Endodermal cell (in vitro differentiated cells): ENCODE results near the gene AACS. TPM values are rescaled to one million over a fixed set of nuclear protein-coding genes. Genes with fewer than 3 reads are reported as not detected.

Experiments
- DNase-seq: peaks from one replicate; pipeline ENCODE4 v3.0.0-alpha.2; 2017
- H3K27ac ChIP-seq: 2 replicates; pipeline ENCODE4 v1.5.1; 2013; ENCODE audit warnings: mild to moderate bottlenecking, low read depth, low read length, moderate library complexity
- H3K27me3 ChIP-seq: 2 replicates; pipeline ENCODE4 v1.6.1; 2013; ENCODE audit warnings: mild to moderate bottlenecking, low read length, moderate library complexity; ENCODE audit not compliant: insufficient read depth, control insufficient read depth, poor library complexity, severe bottlenecking
- H3K36me3 ChIP-seq: 2 replicates; pipeline ENCODE4 v1.7.0; 2013; ENCODE audit warnings: mild to moderate bottlenecking, low read length, moderate library complexity; ENCODE audit not compliant: control insufficient read depth, insufficient read depth
- H3K4me1 ChIP-seq: one replicate; pipeline ENCODE4 v1.7.0; 2013; ENCODE audit warnings: low read length; ENCODE audit not compliant: control insufficient read depth, insufficient read depth
- H3K4me3 ChIP-seq: 2 replicates; pipeline ENCODE4 v1.5.1; 2013; ENCODE audit warnings: mild to moderate bottlenecking, low read length, moderate library complexity
- H3K9ac ChIP-seq: 2 replicates; pipeline ENCODE4 v1.6.1; 2013; ENCODE audit warnings: mild to moderate bottlenecking, low read length, moderate library complexity; ENCODE audit not compliant: poor library complexity, severe bottlenecking; ENCODE audit errors: extremely low read depth
- H3K9me3 ChIP-seq: 2 replicates; pipeline ENCODE4 v1.6.1; 2013; ENCODE audit warnings: mild to moderate bottlenecking, low read length, moderate library complexity; ENCODE audit not compliant: control insufficient read depth
- H3K27ac Mint-ChIP-seq: 2 replicates; pipeline ENCODE4 v1.8.0; 2020; ENCODE audit warnings: mixed read lengths
- H3K27me3 Mint-ChIP-seq: 2 replicates; pipeline ENCODE4 v1.8.0; 2021; ENCODE audit warnings: mild to moderate bottlenecking, mixed read lengths; ENCODE audit not compliant: insufficient read depth
- H3K36me3 Mint-ChIP-seq: 2 replicates; pipeline ENCODE4 v1.8.0; 2020; ENCODE audit warnings: low read depth, mixed read lengths
- H3K4me1 Mint-ChIP-seq: 2 replicates; pipeline ENCODE4 v1.8.0; 2020; ENCODE audit warnings: mixed read lengths
- H3K4me3 Mint-ChIP-seq: 2 replicates; pipeline ENCODE4 v1.8.0; 2020; ENCODE audit warnings: mild to moderate bottlenecking, moderate library complexity, mixed read lengths
- H3K9me3 Mint-ChIP-seq: 2 replicates; pipeline ENCODE4 v1.8.0; 2020; ENCODE audit warnings: mild to moderate bottlenecking, mixed read lengths
- CTCF ChIP-seq: fragments of 200-600 bp; sonication (generic); conservative IDR thresholded peaks from 2 replicates; pipeline ENCODE4 v1.5.0; 2021; ENCODE audit warnings: antibody characterized with exemption, mild to moderate bottlenecking
- WGBS, 2 experiments: methylation state at CpG; one replicate each; pipeline versions ENCODE4 v1.1.5 to v1.1.7; 2013; ENCODE audit warnings: missing lambda C conversion rate in 2 of 2, mixed read lengths in 1 of 2; ENCODE audit not compliant: insufficient coverage in 1 of 2, insufficient read length in 1 of 2; 5-methylcytosine and 5-hydroxymethylcytosine counted together
- total RNA-seq, 2 donors: library from RNA; stranded (reverse); fragmentation: NEBNext Ultra II Directional in 1 of 2; extraction: Animal tissue kit (Norgen Biotek cat#: 25700) in 1 of 2; gene quantifications; 2 replicates in 1 of 2; 3 replicates in 1 of 2; pipeline ENCODE4 v1.2.1, GENCODE V29; 2021

The AACS gene
- total RNA-seq, 2 donors from 2014 or later: 55.4 to 71.9 TPM

- H3K9ac ChIP-seq: peak overlapping the region; percentile 36
- Mint-ChIP-seq H3K9me3 (peaks cover 16% of the 10 kb centered on the region), H3K36me3 (peaks cover 3% of the 10 kb centered on the region), H3K4me3 (no peak overlapping the region), H3K4me1 (peaks cover 30% of the 10 kb centered on the region), H3K27me3 (no peaks in the 10 kb centered on the region), H3K27ac (peak overlapping the region; percentile 95)
- H3K27me3 ChIP-seq: no peaks in the 10 kb centered on the region
- peaks cover 7% of the 10 kb centered on the region for H3K9me3 ChIP-seq
- 90% methylated on average over 12 to 19 of the region's 19 CpGs for WGBS, 2 experiments
- no peak overlapping the region for H3K4me3 ChIP-seq
- H3K27ac ChIP-seq: peak overlapping the region; percentile 41
- H3K36me3 ChIP-seq: no peaks in the 10 kb centered on the region
- TF ChIP-seq CTCF: no peak
- peak; percentile 65 for DNase-seq
- H3K4me1 ChIP-seq: peaks cover 3% of the 10 kb centered on the region
Observed at GRCh38 chr12:125032466-125033152, 32.6 kb upstream of the AACS start.

- Mint-ChIP-seq H3K9me3 (peaks cover 16% of the 10 kb centered on the region), H3K36me3 (peaks cover 3% of the 10 kb centered on the region), H3K27me3 (no peaks in the 10 kb centered on the region), H3K4me1 (peaks cover 30% of the 10 kb centered on the region), H3K4me3 (no peak overlapping the region), H3K27ac (peak overlapping the region; percentile 13)
- Histone ChIP-seq H3K4me3 (no peak overlapping the region), H3K36me3 (no peaks in the 10 kb centered on the region), H3K27me3 (no peaks in the 10 kb centered on the region), H3K4me1 (peaks cover 3% of the 10 kb centered on the region), H3K9ac (no peak overlapping the region), H3K27ac (no peak overlapping the region), H3K9me3 (peaks cover 7% of the 10 kb centered on the region)
- no peak for TF ChIP-seq CTCF
- 89 to 93% methylated on average over 3 to 7 of the region's 9 CpGs for WGBS, 2 experiments
- DNase-seq: no peak
Observed at GRCh38 chr12:125033288-125033687, 31.9 kb upstream of the AACS start.

GRCh38 chr12:125038976-125039625 lies 26.1 kb upstream of the AACS start:
- no peak overlapping the region for H3K27ac ChIP-seq
- H3K9me3 Mint-ChIP-seq: peaks cover 11% of the 10 kb centered on the region
- H3K4me3 ChIP-seq: no peak overlapping the region
- peaks cover 3% of the 10 kb centered on the region for H3K36me3 Mint-ChIP-seq
- H3K4me3 Mint-ChIP-seq: no peak overlapping the region
- no peaks in the 10 kb centered on the region for H3K4me1 ChIP-seq
- no peak overlapping the region for H3K9ac ChIP-seq
- no peak overlapping the region for H3K27ac Mint-ChIP-seq
- no peaks in the 10 kb centered on the region for H3K4me1 Mint-ChIP-seq
- TF ChIP-seq CTCF: peak; percentile 63
- 79 to 83% methylated on average over 2 to 6 of the region's 6 CpGs for WGBS, 2 experiments
- DNase-seq: no peak
- no peaks in the 10 kb centered on the region for H3K27me3 Mint-ChIP-seq
- H3K27me3 ChIP-seq: no peaks in the 10 kb centered on the region
- H3K9me3 ChIP-seq: peaks cover 7% of the 10 kb centered on the region
- H3K36me3 ChIP-seq: no peaks in the 10 kb centered on the region
